Heart left ventricle (tissue), 16 donors: ENCODE results near the gene MYO15A. TPM values are rescaled to one million over a fixed set of nuclear protein-coding genes. Genes with fewer than 3 reads are reported as not detected.

ENCODE experiments used
- ATAC-seq, 4 donors: fragments of 200-7000 bp; cut with Tn5 transposase; one replicate each; pipeline ENCODE4 v1.9.1; 2020 to 2022; ENCODE audit warnings: moderate library complexity in 4 of 4, mild to moderate bottlenecking in 3 of 4, moderate number of reproducible peaks in 1 of 4
- DNase-seq, 5 donors: peaks; one replicate each; pipeline ENCODE4 v3.0.0-alpha.2; 2020
- H3K27ac ChIP-seq, 12 donors: fragments of 200-600 bp; sonication (generic) in 4 of 12; one replicate each; pipeline versions ENCODE4 v1.5.0 to v1.8.0; 2016 to 2022; ENCODE audit warnings: mild to moderate bottlenecking in 2 of 12
- H3K27me3 ChIP-seq, 9 donors: fragments of 200-600 bp; sonication (generic) in 2 of 9; one replicate each; pipeline versions ENCODE4 v1.5.1 to v1.8.0; 2016 to 2022; ENCODE audit warnings: mild to moderate bottlenecking in 3 of 9
- H3K36me3 ChIP-seq, 9 donors: fragments of 200-600 bp; sonication (generic) in 2 of 9; one replicate each; pipeline versions ENCODE4 v1.5.0 to v1.8.0; 2018 to 2022; ENCODE audit warnings: mild to moderate bottlenecking in 2 of 9
- H3K4me1 ChIP-seq, 12 donors: fragments of 200-600 bp; sonication (generic) in 4 of 12; one replicate each; pipeline versions ENCODE4 v1.5.0 to v1.8.0; 2016 to 2022; ENCODE audit warnings: mild to moderate bottlenecking in 3 of 12
- H3K4me3 ChIP-seq, 12 donors: fragments of 200-600 bp; sonication (generic) in 4 of 12; one replicate each; pipeline versions ENCODE4 v1.5.0 to v1.8.0; 2017 to 2022; ENCODE audit warnings: mild to moderate bottlenecking in 9 of 12, moderate library complexity in 4 of 12
- H3K9me3 ChIP-seq, 12 donors: fragments of 200-600 bp; sonication (generic) in 4 of 12; one replicate each; pipeline versions ENCODE4 v1.5.0 to v1.8.0; 2016 to 2022; ENCODE audit warnings: mild to moderate bottlenecking in 1 of 12
- POLR2A ChIP-seq, 2 donors: fragments of 450-650 bp; IDR thresholded peaks; one replicate each; pipeline ENCODE4 v1.6.1; 2017; ENCODE audit warnings: antibody characterized with exemption in 2 of 2, mild to moderate bottlenecking in 2 of 2, moderate library complexity in 2 of 2
- WGBS, 4 donors: extraction: QIAGEN DNeasy Blood & Tissue Kit in 2 of 4; methylation state at CpG; one replicate each; pipeline versions ENCODE4 v1.1.5 to v1.1.7; 2013 to 2018; 5-methylcytosine and 5-hydroxymethylcytosine counted together
- intact Hi-C, 10 donors: fragments of 100-400 bp; cut with DNase I; formaldehyde crosslinking; loops; one replicate each; pipeline versions ENCODE4 v1.11.1 to v1.14.2; 2022
- polyA plus RNA-seq, 2 donors: library from polyadenylated mRNA; stranded (reverse); fragments of 200-250 nt; gene quantifications; one replicate each; pipeline ENCODE4 v1.2.3, GENCODE V29; 2013
- total RNA-seq, 9 donors: library from RNA; depleted of rRNA in 2 of 9; stranded (reverse); fragments of >200 nt in 2 of 9; fragmentation: NEBNext Ultra II Directional in 3 of 9; extraction: Animal tissue kit (Norgen Biotek cat#: 25700) in 3 of 9; gene quantifications; one replicate each; pipeline versions ENCODE4 v1.1.0 to v1.2.4, GENCODE V29; 2016 to 2023
- TF ChIP-seq, protein P1 (sequence below), 12 donors: fragments of 200-600 bp; sonication (generic) in 4 of 12; IDR thresholded peaks; one replicate each; pipeline versions ENCODE4 v1.5.0 to v1.8.0; 2018 to 2022; ENCODE audit warnings: antibody characterized with exemption in 12 of 12, mild to moderate bottlenecking in 5 of 12
- donor health status: ischemic (EF 13 %, LVEDD 7.1; RV severe dilation, severe dysfunction).
- donor health status: healthy with polysubstance abuse.
- donor health status: DM: no; HTN: yes; CAD: no.
- donor health status: DM: no; HTN: no; CAD: no.
- donor health status: ischemic (EF 25% LVEDD 6.9; RV normal size, moderate dysfunction).
- donor health status: ischemic (EF 25% LVEDD 5.7; RV mildly dilated, moderate dysfunction).
- donor health status: healthy.
- donor health status: DM: yes; HTN: yes; CAD: no.
- donor health status: ischemic (EF 35%, LVEDD 5.7; RV mildly dilated, moderate dysfunction).
- donor health status: nonischemic (EF 11% LVEDD 7.7; RV severe dilation, severe dysfunction).
- donor health status: DM: yes; HTN: yes; CAD: no.
- donor health status: PGD.
- donor health status: ischemic (EF 29% LVEDD 5.4; RV normal size, mild dysfunction).
- donor health status: nonischemic (EF 23%, LVEDD 6.1; RV moderate dilation, normal function).

MYO15A gene
- total and polyA plus RNA-seq, 11 donors: 0.12 to 0.53 (median 0.35) TPM; not detected in 2

DNA sequence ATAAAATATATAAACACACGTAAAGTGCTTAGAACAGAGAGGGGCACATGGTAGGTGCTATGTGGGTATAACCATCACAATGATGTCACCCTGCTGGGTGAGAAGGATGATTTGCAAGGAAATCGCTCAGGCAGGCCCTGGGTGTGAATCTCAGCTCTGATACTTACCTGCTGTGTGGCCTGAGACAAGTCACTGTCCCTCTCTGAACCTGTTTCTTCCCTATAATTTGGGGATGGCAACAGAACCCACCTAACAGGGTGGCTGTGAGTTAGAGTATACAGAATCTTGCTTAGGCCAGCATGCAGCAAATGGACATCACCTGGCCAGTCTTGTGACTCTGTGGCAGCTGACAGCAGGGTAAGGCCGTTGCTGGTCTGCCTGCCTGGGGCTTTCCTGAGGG, 38.4 kb downstream of the MYO15A start:
- no peak for ATAC-seq
- no peak overlapping the region for H3K27ac ChIP-seq
- 69 to 83% (median 78%) methylated on average over 2 to 3 of the region's 3 CpGs for WGBS, 4 donors
- TF ChIP-seq POLR2A (IDR thresholded peaks at IDR 0.05): no peak
- TF ChIP-seq, protein P1, sequence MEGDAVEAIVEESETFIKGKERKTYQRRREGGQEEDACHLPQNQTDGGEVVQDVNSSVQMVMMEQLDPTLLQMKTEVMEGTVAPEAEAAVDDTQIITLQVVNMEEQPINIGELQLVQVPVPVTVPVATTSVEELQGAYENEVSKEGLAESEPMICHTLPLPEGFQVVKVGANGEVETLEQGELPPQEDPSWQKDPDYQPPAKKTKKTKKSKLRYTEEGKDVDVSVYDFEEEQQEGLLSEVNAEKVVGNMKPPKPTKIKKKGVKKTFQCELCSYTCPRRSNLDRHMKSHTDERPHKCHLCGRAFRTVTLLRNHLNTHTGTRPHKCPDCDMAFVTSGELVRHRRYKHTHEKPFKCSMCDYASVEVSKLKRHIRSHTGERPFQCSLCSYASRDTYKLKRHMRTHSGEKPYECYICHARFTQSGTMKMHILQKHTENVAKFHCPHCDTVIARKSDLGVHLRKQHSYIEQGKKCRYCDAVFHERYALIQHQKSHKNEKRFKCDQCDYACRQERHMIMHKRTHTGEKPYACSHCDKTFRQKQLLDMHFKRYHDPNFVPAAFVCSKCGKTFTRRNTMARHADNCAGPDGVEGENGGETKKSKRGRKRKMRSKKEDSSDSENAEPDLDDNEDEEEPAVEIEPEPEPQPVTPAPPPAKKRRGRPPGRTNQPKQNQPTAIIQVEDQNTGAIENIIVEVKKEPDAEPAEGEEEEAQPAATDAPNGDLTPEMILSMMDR (IDR thresholded peaks at IDR 0.05): no peak
- DNase-seq: no peak
- no peaks in the 10 kb centered on the region for H3K9me3 ChIP-seq
- H3K4me3 ChIP-seq: no peak overlapping the region
- no peaks in the 10 kb centered on the region for H3K36me3 ChIP-seq
- no peaks in the 10 kb centered on the region for H3K4me1 ChIP-seq
- intact Hi-C loops: loop anchor here in 5 of 10 donors (5.0 to 10.0 kb wide), 3 partner anchors 48 to 68 kb away; no protein-coding TSS in a partner anchor
- no peaks in the 10 kb centered on the region for H3K27me3 ChIP-seq

DNA sequence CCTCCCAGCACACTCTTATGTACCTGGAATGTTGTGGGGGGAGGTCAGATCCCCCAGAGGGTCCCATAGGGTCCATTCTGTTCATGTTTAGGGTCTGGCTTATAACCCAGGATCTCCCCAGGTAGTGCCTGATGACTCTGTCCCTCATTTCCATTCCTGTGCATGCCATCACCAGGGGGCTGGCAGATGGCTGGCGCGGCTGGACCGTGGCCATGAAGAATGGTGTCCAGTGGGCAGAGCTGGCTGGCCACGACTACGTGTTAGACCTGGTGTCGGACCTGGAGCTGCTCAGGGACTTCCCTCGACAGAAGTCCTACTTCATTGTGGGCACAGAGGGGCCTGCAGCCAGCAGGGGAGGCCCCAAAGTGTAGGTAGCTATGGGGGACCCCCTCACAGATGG, 40.0 kb downstream of the MYO15A start:
- H3K4me1 ChIP-seq: peaks cover 0 to 9% (median 5%) of the 10 kb centered on the region in 12 donors
- DNase-seq: no peak
- no peaks in the 10 kb centered on the region for H3K9me3 ChIP-seq
- no peak for TF ChIP-seq POLR2A (IDR thresholded peaks at IDR 0.05)
- TF ChIP-seq, protein P1 (IDR thresholded peaks at IDR 0.05): no peak
- no peak overlapping the region for H3K27ac ChIP-seq
- intact Hi-C loops: loop anchor here in 5 of 10 donors (5.0 to 10.0 kb wide), 3 partner anchors 46 to 66 kb away; no protein-coding TSS in a partner anchor
- H3K36me3 ChIP-seq: no peaks in the 10 kb centered on the region
- ATAC-seq: no peak
- 90 to 95% (median 92%) methylated on average over 6 to 7 of the region's 7 CpGs for WGBS, 4 donors
- no peaks in the 10 kb centered on the region for H3K27me3 ChIP-seq
- no peak overlapping the region for H3K4me3 ChIP-seq

DNA sequence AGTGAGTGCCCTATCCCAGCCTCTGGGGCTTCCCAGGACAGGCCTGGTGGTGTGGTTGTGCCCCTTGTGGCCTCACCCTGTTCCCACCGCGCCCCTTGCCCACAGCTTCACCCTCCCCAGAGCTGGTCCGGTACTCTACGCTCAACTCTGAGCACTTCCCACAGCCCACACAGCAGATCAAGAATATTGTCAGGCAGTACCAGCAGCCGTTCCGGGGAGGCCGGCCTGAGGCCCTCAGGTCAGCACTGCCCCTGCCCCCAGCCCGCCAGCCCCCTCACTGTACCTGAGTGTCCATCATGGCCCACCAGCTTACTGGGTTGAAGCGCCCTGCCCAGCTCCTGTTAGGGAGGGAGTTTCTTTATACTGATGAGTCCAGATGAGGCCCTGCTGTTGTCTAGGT, 42.7 kb downstream of the MYO15A start:
- Histone ChIP-seq H3K27ac (no peak overlapping the region), H3K27me3 (no peaks in the 10 kb centered on the region), H3K9me3 (no peaks in the 10 kb centered on the region), H3K4me1 (peaks cover 0 to 15% (median 5%) of the 10 kb centered on the region in 12 donors), H3K4me3 (no peak overlapping the region), H3K36me3 (no peaks in the 10 kb centered on the region)
- intact Hi-C loops: no loop called here
- ATAC-seq (no peak), DNase-seq (no peak)
- 78 to 100% (median 90%) methylated on average over 7 to 9 of the region's 9 CpGs for WGBS, 4 donors
- TF ChIP-seq POLR2A (IDR thresholded peaks at IDR 0.05): no peak
- TF ChIP-seq, protein P1 (IDR thresholded peaks at IDR 0.05): no peak

DNA sequence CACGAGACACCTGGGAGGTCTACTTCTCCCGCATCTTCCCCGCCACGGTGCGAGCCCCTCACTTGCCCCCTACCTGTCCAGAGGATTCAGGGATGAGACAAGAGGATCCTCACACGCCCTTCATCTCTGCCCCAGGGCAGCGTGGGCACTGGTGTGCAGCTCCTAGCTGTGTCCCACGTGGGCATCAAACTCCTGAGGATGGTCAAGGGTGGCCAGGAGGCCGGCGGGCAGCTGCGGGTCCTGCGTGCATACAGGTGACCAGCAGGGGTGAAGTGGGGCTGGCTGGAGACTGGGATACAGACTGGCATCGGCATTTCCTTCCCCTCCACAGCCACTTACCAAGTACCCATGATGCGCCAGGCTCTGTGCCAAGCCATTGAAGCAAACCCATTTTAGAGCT, 46.6 kb downstream of the MYO15A start:
- 94 to 96% (median 95%) methylated on average over 13 to 14 of the region's 14 CpGs for WGBS, 4 donors
- H3K27me3 ChIP-seq: no peaks in the 10 kb centered on the region
- no peak overlapping the region for H3K4me3 ChIP-seq
- ATAC-seq (no peak), DNase-seq (no peak)
- TF ChIP-seq POLR2A (IDR thresholded peaks at IDR 0.05): no peak
- TF ChIP-seq, protein P1 (IDR thresholded peaks at IDR 0.05): no peak
- H3K4me1 ChIP-seq: peaks cover 0 to 29% (median 10%) of the 10 kb centered on the region in 12 donors
- no peak overlapping the region for H3K27ac ChIP-seq
- no peaks in the 10 kb centered on the region for H3K9me3 ChIP-seq
- intact Hi-C loops: no loop called here
- H3K36me3 ChIP-seq: no peaks in the 10 kb centered on the region
